Measurements from ENCODE around the gene KLHL36.
"Not testable (repeated sequence)": the region's sequence is repeated elsewhere in the genome, so short reads cannot be mapped to it uniquely, and the experiment has no call there.

KLHL36 gene

DNA sequence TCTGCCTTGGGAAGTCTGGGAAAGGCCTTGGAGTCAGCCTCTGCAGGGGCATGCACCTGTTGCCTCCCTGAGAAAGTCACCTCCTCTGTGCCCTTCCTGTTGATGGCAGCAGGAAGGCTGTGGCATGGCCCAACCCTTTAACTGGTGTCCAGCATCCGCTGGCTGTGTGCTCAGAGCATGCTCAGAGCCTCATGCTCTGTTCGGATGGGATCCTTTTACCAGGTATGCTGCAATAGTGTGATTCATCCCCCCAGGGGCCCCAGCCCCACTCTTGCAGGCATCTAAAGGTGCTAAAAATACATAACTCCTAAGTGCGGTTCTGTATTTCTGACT lies 24.9 kb downstream of the KLHL36 start:
- no peak for DNase-seq (ENCODE audit: low read depth)

GRCh38 chr16:84673561-84673960 lies 25.2 kb downstream of the KLHL36 start:
- no peak for DNase-seq (ENCODE audit: low read depth)

GRCh38 chr16:84675423-84675822 lies 27.1 kb downstream of the KLHL36 start:
- no peak for DNase-seq (ENCODE audit: low read depth)

- DNase-seq (ENCODE audit: low read depth): no peak
Measured at GRCh38 chr16:84675884-84676283, 27.6 kb downstream of the KLHL36 start.

- no peak for DNase-seq (ENCODE audit: low read depth)
Measured at GRCh38 chr16:84677017-84677803, 28.9 kb downstream of the KLHL36 start.

GRCh38 chr16:84677849-84678248 lies 29.5 kb downstream of the KLHL36 start:
- no peak for DNase-seq (ENCODE audit: low read depth)

- DNase-seq (ENCODE audit: low read depth): no peak
Measured at GRCh38 chr16:84678541-84678940, 30.2 kb downstream of the KLHL36 start.

DNA sequence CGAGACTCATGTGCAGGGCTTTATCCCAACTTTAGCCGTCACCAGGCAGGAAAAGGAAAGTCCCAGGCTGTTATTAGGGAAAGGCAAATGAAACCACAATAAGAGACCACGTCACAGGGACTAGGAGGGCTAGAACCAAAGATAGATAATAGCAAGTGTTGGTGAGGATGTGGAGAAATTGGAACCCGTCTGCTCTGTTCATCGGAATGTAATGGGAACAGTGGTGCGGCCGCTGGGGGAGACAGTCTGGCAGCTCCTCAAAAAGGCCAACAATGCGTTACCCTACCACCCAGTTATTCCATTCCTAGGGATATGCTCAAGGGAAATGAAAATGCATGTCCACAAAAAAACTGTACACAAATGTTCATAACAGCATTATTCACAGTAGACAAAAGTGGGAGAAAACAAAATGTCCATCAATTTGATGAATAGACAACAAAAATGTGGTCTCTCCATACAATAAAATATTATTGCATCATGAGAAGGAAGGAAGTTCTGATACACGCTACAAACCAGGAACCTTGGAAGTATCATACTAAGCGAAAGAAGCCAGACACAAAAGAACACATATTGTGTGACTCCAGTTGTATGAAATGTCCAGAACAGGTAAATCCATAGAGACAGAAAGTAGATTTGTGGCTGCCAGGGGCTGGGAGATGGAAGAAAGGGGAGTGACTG lies 32.0 kb downstream of the KLHL36 start:
- no peak for DNase-seq (ENCODE audit: low read depth)

DNA sequence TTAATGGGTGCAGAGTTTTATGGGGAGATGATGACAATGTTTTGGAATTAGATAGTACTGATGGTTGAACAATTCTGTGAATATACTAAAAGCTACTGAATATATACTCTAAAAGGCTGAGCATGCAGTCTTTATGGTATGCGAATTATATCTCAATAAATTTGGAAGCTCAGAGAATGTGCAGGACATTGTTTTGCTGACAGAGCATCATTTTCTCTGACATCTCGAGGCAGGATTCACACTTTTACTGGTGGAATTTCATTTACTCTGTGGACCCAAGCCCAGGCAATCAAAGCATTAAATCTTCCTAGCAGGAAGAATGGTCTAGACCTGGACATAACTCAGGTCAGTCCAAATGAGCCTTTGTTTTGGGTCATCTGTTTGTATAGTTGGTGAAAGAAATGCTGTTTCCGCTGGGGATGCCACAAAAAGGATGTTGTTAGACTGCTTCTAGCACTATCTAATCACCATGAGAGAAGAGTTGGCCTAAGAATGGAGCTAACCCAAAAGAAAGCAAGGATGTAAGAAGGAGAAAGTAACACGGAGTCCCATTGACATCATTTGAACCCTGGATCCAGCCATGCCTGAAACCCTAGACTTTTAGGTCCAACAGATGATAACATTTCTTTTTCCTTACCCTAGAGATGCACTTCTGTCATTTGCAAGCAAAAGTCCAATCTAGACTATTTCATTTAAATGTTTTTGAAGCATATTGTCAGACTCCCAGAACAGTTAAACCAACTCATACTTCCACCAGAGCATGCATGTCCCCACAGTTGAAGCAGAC lies 32.7 kb downstream of the KLHL36 start:
- DNase-seq (ENCODE audit: low read depth): no peak

DNA sequence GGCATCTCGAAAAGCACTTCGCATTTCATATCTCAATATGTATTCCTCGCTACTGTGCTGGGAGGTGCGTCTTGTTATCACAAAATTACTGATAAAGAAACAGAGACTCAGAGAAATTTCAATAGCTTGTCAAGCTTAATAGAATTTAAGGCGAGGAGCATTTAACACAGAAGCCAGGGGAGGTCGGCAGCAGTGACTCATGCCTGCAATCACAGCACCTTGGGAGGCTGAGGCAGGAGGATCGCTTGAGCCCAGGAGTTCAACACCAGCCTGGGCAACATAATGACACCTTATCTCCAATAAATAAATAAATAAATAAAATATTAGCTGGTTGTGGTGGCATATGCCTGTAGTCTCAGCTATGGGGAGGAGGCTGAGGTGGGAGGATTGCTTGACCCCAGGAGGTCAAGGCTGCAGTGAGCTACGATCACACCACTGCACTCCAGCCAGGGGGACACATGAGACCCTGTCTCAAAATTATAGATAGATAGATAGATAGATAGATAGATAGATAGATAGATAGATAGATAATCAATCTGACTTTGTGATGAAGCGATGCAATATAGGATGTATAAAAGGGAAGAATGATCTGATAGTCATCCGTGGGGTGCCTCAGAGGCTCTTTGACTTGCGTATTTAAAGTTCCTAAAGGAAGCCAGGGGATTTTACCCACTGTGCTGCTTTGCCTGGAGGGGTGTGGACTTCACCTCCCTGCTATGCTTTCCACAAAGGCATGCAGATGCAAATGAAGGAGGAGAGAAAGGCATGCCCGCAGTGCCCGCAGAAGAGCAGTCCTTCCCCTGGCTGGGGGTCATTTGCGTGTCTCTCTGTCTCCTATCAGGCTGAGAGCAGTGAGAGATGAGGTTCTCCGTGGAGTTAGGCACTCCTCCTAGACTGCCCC lies 35.6 kb downstream of the KLHL36 start:
- no peak for DNase-seq (ENCODE audit: low read depth)

- no peak for DNase-seq (ENCODE audit: low read depth)
Measured at GRCh38 chr16:84684592-84684965, 36.3 kb downstream of the KLHL36 start.

- no peak for DNase-seq (ENCODE audit: low read depth)
Measured at GRCh38 chr16:84685210-84685609, 36.9 kb downstream of the KLHL36 start.

DNA sequence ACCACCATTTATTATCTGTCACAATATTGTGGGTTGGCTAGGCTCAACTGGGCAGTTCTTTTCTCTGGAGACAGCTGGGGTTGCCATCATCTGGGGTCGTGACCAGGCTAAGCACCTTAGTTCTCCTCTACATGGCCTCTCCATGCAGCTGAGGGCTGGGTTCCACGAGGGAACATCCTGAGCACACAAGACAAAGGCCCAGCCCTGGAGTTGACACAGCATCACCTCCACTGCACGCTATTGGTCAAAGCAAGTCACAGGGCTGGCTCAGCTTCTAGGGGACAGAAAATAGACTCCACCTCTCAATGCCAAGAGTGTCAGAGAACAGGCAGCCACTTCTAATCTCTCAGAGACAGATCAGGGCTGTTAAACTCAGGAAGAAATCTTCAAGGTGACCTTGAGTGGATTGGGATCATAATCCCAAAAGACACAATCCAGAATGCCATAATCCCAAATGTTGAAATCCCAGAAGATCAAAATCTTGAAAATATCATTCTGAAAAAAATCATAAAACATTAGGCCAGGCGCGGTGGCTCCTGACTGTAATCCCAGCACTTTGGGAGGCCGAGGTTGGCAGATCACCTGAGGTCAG lies 38.5 kb downstream of the KLHL36 start:
- DNase-seq (ENCODE audit: low read depth): no peak

GRCh38 chr16:84687715-84688114 lies 39.4 kb downstream of the KLHL36 start:
- DNase-seq (ENCODE audit: low read depth): no peak

- DNase-seq (ENCODE audit: low read depth): not testable (repeated sequence)
Measured at GRCh38 chr16:84688163-84688562, 39.9 kb downstream of the KLHL36 start.

GRCh38 chr16:84689111-84689510 lies 40.8 kb downstream of the KLHL36 start:
- DNase-seq (ENCODE audit: low read depth): no peak

DNA sequence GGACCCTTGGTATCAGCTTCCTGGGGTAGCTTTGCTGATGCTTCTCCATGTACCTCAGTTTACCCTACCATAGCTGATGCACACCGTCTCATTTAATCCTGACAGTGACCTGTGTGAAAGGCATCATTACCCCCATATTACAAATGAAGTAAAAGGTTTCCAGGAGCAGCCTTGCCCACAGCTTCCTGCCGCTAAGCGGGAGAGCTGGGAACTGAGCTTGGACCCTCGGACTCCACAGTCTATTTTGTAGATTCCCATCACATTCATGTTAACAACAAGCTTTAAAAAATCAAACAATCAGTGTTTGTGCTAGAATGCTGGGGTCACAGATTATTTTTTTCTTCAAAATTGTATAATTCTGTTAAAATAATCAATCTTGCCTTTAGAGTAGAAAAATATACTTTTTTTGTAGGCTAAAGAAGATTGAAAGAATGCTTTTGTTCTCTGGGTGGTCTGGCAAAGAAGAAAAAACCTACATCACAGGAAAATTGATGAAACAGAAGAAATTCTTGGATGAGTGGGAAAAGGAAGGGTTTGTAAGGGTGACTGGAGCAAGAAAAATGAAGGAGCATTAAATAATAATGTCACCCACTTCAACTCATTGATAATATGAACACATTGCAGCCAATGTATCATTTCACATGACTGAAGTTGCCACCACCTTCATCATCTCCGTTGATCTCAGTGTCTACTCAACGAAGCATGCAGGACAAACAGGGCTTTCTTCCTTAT lies 41.9 kb downstream of the KLHL36 start:
- no peak for DNase-seq (ENCODE audit: low read depth)

DNA sequence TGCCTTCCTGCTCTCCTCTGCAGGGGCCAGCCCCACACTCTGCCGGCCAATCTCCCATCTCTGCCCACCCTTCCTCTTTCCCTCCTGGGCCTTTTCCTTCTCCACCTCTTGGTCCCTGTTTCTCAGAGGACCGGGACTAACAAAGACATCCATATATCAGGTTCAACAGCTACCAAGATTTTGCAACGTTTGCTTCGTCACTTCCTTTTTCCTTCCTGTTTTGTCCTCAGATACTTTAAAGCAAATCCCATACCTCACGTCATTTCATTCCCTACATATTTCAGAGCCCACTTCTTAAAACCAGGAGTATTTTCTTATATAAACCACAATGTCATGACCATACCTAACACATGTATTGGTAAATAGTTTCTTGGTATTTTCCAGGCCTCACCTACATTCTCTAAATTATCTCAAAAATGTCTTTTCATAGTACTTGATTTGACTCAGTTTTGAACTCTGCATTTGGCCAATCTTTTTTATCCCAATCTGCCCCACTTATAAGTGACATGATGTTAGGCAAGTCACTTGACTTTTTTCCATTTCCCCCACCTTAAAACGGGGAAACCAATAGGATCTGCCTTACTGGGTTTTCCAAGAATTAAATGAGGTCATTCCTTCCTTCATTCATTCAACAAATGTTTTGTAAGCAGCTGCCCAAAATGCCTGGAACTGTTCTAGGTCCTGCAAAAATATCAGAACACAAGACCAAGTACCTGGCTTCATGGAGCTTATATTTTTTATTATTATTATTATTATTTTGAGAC lies 44.3 kb downstream of the KLHL36 start:
- no peak for DNase-seq (ENCODE audit: low read depth)

GRCh38 chr16:84693869-84694268 lies 45.6 kb downstream of the KLHL36 start:
- DNase-seq (ENCODE audit: low read depth): not testable (repeated sequence)

DNA sequence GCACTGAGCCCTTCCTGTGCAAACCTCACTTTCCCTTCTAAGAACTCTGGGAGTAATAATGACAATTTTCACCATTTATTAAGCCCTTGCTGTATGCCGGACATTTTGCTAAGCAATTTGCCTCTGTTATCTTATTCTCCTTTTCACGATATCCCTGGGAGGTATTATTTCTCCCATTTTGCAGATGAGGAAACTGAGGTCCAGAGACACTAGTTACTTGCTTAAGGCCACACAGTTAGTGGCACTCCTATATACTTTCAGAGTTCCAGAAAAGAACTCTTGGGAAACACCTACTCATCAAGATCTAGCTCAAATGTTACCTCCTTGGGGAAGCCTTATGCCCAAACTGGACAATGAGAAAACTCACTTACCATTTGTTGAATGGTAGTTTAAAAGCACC lies 46.7 kb downstream of the KLHL36 start:
- no peak for DNase-seq (ENCODE audit: low read depth)

Measured in stimulated activated CD8-positive, alpha-beta memory T cell treated with anti-CD3 and anti-CD28 coated beads, Interleukin-7, amount 100 ng/mL, for 24 hours (primary cell).